ENCODE data around the gene TCEAL1.

DNA sequence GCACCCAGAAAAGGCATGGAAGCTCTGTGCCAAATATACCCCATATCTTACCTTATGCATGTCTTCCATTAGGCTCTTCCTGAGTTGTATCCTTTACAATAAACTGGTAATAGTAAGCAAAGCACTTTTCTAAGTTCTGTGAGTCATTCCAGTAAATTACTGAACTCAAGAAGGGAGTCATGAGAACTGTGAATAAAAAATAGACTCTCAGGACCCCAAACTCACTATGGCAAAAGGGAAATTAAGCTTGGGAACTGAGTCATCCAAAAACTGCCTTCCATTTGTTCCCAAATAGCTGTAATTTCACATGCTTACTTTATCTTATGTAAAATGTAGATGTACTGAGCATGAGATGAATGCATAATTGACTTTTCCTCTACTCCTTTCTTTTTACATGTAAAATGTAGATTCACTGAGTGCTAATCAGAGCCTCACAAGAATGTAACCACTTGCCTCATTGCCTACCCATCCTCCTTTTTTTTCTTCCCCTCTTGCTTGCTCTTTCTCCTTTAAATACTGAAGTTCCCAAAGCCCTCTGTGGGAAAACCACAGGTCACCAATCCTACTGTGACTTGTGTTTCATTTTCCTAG is 12.9 kb upstream of the TCEAL1 start:
- TF ChIP-seq, protein P1, sequence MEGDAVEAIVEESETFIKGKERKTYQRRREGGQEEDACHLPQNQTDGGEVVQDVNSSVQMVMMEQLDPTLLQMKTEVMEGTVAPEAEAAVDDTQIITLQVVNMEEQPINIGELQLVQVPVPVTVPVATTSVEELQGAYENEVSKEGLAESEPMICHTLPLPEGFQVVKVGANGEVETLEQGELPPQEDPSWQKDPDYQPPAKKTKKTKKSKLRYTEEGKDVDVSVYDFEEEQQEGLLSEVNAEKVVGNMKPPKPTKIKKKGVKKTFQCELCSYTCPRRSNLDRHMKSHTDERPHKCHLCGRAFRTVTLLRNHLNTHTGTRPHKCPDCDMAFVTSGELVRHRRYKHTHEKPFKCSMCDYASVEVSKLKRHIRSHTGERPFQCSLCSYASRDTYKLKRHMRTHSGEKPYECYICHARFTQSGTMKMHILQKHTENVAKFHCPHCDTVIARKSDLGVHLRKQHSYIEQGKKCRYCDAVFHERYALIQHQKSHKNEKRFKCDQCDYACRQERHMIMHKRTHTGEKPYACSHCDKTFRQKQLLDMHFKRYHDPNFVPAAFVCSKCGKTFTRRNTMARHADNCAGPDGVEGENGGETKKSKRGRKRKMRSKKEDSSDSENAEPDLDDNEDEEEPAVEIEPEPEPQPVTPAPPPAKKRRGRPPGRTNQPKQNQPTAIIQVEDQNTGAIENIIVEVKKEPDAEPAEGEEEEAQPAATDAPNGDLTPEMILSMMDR (conservative IDR thresholded peaks at IDR 0.05), result no peak
- TF ChIP-seq ZFX (IDR thresholded peaks at IDR 0.05), result no peak

All from C4-2B (cell line).